ENCODE measurements around the gene ATXN10. TPM values are rescaled to one million over a fixed set of nuclear protein-coding genes. Genes with fewer than 3 reads are reported as not detected.
A peak's percentile ranks its signal among the peaks of the same experiment; 100 is the strongest.

ATXN10 gene
- total RNA-seq, 1 donor from 2014 or later = 92.4 TPM

GRCh38 chr22:45864959-45865476 is 193.4 kb downstream of the ATXN10 start:
- DNase-seq = no peak

GRCh38 chr22:45865561-45866125 is 194.0 kb downstream of the ATXN10 start:
- DNase-seq = no peak

- no peak for DNase-seq
Observed at GRCh38 chr22:45866126-45866645, 194.6 kb downstream of the ATXN10 start.

- DNase-seq = no peak
Observed at GRCh38 chr22:45866646-45867117, 195.0 kb downstream of the ATXN10 start.

GRCh38 chr22:45867118-45867905 is 195.7 kb downstream of the ATXN10 start:
- DNase-seq = peak; percentile 42

- DNase-seq = no peak
Observed at GRCh38 chr22:45867906-45868555, 196.4 kb downstream of the ATXN10 start.

- DNase-seq = no peak
Observed at GRCh38 chr22:45868571-45869339, 197.1 kb downstream of the ATXN10 start.

- DNase-seq = no peak
Observed at GRCh38 chr22:45869340-45869847, 197.8 kb downstream of the ATXN10 start.

GRCh38 chr22:45870011-45870410 is 198.4 kb downstream of the ATXN10 start:
- no peak for DNase-seq

GRCh38 chr22:45871721-45872120 is 200.1 kb downstream of the ATXN10 start:
- DNase-seq = no peak

GRCh38 chr22:45872659-45873263 is 201.1 kb downstream of the ATXN10 start:
- no peak for DNase-seq

GRCh38 chr22:45876136-45877035 is 204.8 kb downstream of the ATXN10 start:
- DNase-seq = no peak

GRCh38 chr22:45877036-45877380 is 205.4 kb downstream of the ATXN10 start:
- no peak for DNase-seq

GRCh38 chr22:45877651-45878050 is 206.0 kb downstream of the ATXN10 start:
- no peak for DNase-seq

- DNase-seq = no peak
Observed at GRCh38 chr22:45878051-45878781, 206.6 kb downstream of the ATXN10 start.

- DNase-seq = no peak
Observed at GRCh38 chr22:45878901-45879551, 207.4 kb downstream of the ATXN10 start.

- no peak for DNase-seq
Observed at GRCh38 chr22:45879552-45879949, 207.9 kb downstream of the ATXN10 start.

- no peak for DNase-seq
Observed at GRCh38 chr22:45880091-45880715, 208.6 kb downstream of the ATXN10 start.

Data from dermis blood vessel endothelial cell (primary cell).